ENCODE data around the gene MGMT. TPM values are rescaled to one million over a fixed set of nuclear protein-coding genes. Genes with fewer than 3 reads are reported as not detected.

MGMT gene
- polyA plus RNA-seq, 3 donors = 9.5 to 23.5 (median 17.5) TPM

- H3K27me3 Mint-ChIP-seq (ENCODE audit: low read depth in 3 of 3) = peaks cover 2 to 4% (median 2%) of the 10 kb centered on the region in 3 donors
- Histone ChIP-seq H3K9ac (ENCODE audit: insufficient read depth, low read length, poor library complexity, severe bottlenecking) (no peak overlapping the region), H2AFZ (ENCODE audit: insufficient read depth, low read depth, low read length, poor library complexity, severe bottlenecking) (no peak overlapping the region), H3K27ac (ENCODE audit: low read depth in 1 of 2, low read length in 2 of 2) (no peak overlapping the region), H3K9me3 (replicated peaks in 1 of 2; ENCODE audit: control insufficient read depth in 1 of 2, insufficient read depth in 1 of 2, low read length in 2 of 2) (peaks cover 0 to 10% of the 10 kb centered on the region in 2 donors), H3K4me3 (replicated peaks in 1 of 3; ENCODE audit: low read depth in 2 of 3, low read length in 3 of 3) (no peak overlapping the region), H3K79me2 (ENCODE audit: insufficient read depth, low read length) (no peaks in the 10 kb centered on the region), H4K20me1 (ENCODE audit: insufficient read depth, low read length) (no peaks in the 10 kb centered on the region), H3K4me2 (replicated peaks; ENCODE audit: extremely low read depth, low read length, poor library complexity, severe bottlenecking) (no peak overlapping the region), H3K36me3 (replicated peaks in 1 of 2; ENCODE audit: control insufficient read depth in 1 of 2, insufficient read depth in 2 of 2, low read length in 2 of 2) (no peaks in the 10 kb centered on the region), H3K4me1 (ENCODE audit: control insufficient read depth in 1 of 2, insufficient read depth in 2 of 2, low read length in 2 of 2) (no peaks in the 10 kb centered on the region), H3K27me3 (ENCODE audit: control insufficient read depth in 2 of 2, insufficient read depth in 2 of 2, low read length in 2 of 2) (no peaks in the 10 kb centered on the region)
- H3K36me3 Mint-ChIP-seq = no peaks in the 10 kb centered on the region
- TF ChIP-seq CTCF (IDR thresholded peaks at IDR 0.05) = no peak
- intact Hi-C loops (cut with micrococcal nuclease) = no loop called here
- H3K4me3 Mint-ChIP-seq = no peak overlapping the region
- H3K27ac Mint-ChIP-seq = no peak overlapping the region
- WGBS (ENCODE audit: insufficient coverage) = 97% methylated on average over 19 of the region's 19 CpGs
- H3K9me3 Mint-ChIP-seq = peaks cover 0 to 20% (median 4%) of the 10 kb centered on the region in 7 donors
- no peak for DNase-seq
- H3K4me1 Mint-ChIP-seq = no peaks in the 10 kb centered on the region
These were observed 310.6 kb downstream of the MGMT start for GRCh38 chr10:129777687-129778086.

- Histone ChIP-seq H3K4me2 (replicated peaks; ENCODE audit: extremely low read depth, low read length, poor library complexity, severe bottlenecking) (no peak overlapping the region), H3K27me3 (ENCODE audit: control insufficient read depth in 2 of 2, insufficient read depth in 2 of 2, low read length in 2 of 2) (no peaks in the 10 kb centered on the region), H3K36me3 (replicated peaks in 1 of 2; ENCODE audit: control insufficient read depth in 1 of 2, insufficient read depth in 2 of 2, low read length in 2 of 2) (no peaks in the 10 kb centered on the region), H4K20me1 (ENCODE audit: insufficient read depth, low read length) (no peaks in the 10 kb centered on the region), H3K27ac (ENCODE audit: low read depth in 1 of 2, low read length in 2 of 2) (no peak overlapping the region), H3K79me2 (ENCODE audit: insufficient read depth, low read length) (no peaks in the 10 kb centered on the region), H2AFZ (ENCODE audit: insufficient read depth, low read depth, low read length, poor library complexity, severe bottlenecking) (no peak overlapping the region), H3K9me3 (replicated peaks in 1 of 2; ENCODE audit: control insufficient read depth in 1 of 2, insufficient read depth in 1 of 2, low read length in 2 of 2) (peaks cover 0 to 10% of the 10 kb centered on the region in 2 donors), H3K9ac (ENCODE audit: insufficient read depth, low read length, poor library complexity, severe bottlenecking) (no peak overlapping the region), H3K4me3 (replicated peaks in 1 of 3; ENCODE audit: low read depth in 2 of 3, low read length in 3 of 3) (no peak overlapping the region), H3K4me1 (ENCODE audit: control insufficient read depth in 1 of 2, insufficient read depth in 2 of 2, low read length in 2 of 2) (no peaks in the 10 kb centered on the region)
- WGBS (ENCODE audit: insufficient coverage) = 97% methylated on average over 12 of the region's 13 CpGs
- intact Hi-C loops (cut with micrococcal nuclease) = no loop called here
- no peak for TF ChIP-seq CTCF (IDR thresholded peaks at IDR 0.05)
- Mint-ChIP-seq H3K36me3 (no peaks in the 10 kb centered on the region), H3K27me3 (ENCODE audit: low read depth in 3 of 3) (peaks cover 2 to 4% (median 2%) of the 10 kb centered on the region in 3 donors), H3K9me3 (peaks cover 0 to 18% (median 4%) of the 10 kb centered on the region in 7 donors), H3K4me1 (no peaks in the 10 kb centered on the region), H3K27ac (no peak overlapping the region), H3K4me3 (no peak overlapping the region)
- no peak for DNase-seq
These were observed 311.5 kb downstream of the MGMT start for GRCh38 chr10:129778571-129778970.

Data from CD14-positive monocyte (primary cell).